ENCODE measurements around the gene CDKN2A. TPM values are rescaled to one million over a fixed set of nuclear protein-coding genes. Genes with fewer than 3 reads are reported as not detected.

The CDKN2A gene
- total RNA-seq, 1 experiment from 2014 or later: 0.35 TPM

GRCh38 chr9:22008384-22008716 lies 14.2 kb upstream of the CDKN2A start:
- no peak for DNase-seq
- Histone ChIP-seq H3K27ac (ENCODE audit: insufficient read length, low read depth, low read length) (no peak overlapping the region), H3K79me1 (ENCODE audit: insufficient read depth, low read depth, low read length, poor library complexity, severe bottlenecking) (no peaks in the 10 kb centered on the region), H4K8ac (replicated peaks; ENCODE audit: insufficient read length, low read depth, low read length) (no peak overlapping the region), H3K79me2 (ENCODE audit: insufficient read depth, low read length) (no peaks in the 10 kb centered on the region), H4K5ac (ENCODE audit: insufficient read length, low read depth, low read length) (no peak overlapping the region), H2AFZ (ENCODE audit: low read length) (no peak overlapping the region), H3K14ac (ENCODE audit: insufficient read depth, low read length) (no peak overlapping the region), H3K4me2 (ENCODE audit: insufficient read depth, insufficient read length, low read length) (peak overlapping the region; percentile 95), H3K18ac (ENCODE audit: insufficient read length, low read depth, low read length) (no peak overlapping the region), H2AK5ac (ENCODE audit: insufficient read length, low read length) (no peak overlapping the region), H3K27me3 (ENCODE audit: insufficient read depth, low read length) (peaks cover 30% of the 10 kb centered on the region; the same call in 1 of the 2 replicates), H3K4ac (ENCODE audit: low read depth, low read length) (no peak overlapping the region), H2BK12ac (ENCODE audit: insufficient read length, low read depth, low read length) (no peak overlapping the region), H3T11ph (ENCODE audit: low read length) (no peak overlapping the region), H3K4me1 (ENCODE audit: insufficient read depth, low read length) (no peaks in the 10 kb centered on the region), H3K9ac (ENCODE audit: extremely low read depth, insufficient read length, low read length) (no peak overlapping the region), H3K23ac (ENCODE audit: insufficient read length, low read depth, low read length) (no peak overlapping the region), H2BK120ac (ENCODE audit: low read depth, low read length, poor library complexity, severe bottlenecking) (no peak overlapping the region), H2BK15ac (ENCODE audit: low read depth, low read length) (no peak overlapping the region), H3K56ac (ENCODE audit: insufficient read length, low read depth, low read length) (no peak overlapping the region), H4K91ac (ENCODE audit: insufficient read length, low read depth, low read length) (no peak overlapping the region), H2BK20ac (ENCODE audit: low read depth, low read length, poor library complexity, severe bottlenecking) (no peak overlapping the region), H2BK5ac (ENCODE audit: insufficient read length, low read length) (no peak overlapping the region), H3K9me3 (ENCODE audit: control insufficient read depth, low read depth, low read length) (no peaks in the 10 kb centered on the region), H3K23me2 (ENCODE audit: insufficient read length, low read depth, low read length, poor library complexity, severe bottlenecking) (peaks cover 15% of the 10 kb centered on the region), H4K20me1 (ENCODE audit: control insufficient read depth, insufficient read depth, insufficient read length) (no peaks in the 10 kb centered on the region)
- Mint-ChIP-seq H3K4me3 (peak overlapping the region; percentile 76 to 91; a peak in 3 of 5 replicates), H3K36me3 (ENCODE audit: insufficient read depth in 1 of 3, low read depth in 3 of 3) (no peaks in the 10 kb centered on the region; a peak in 2 of 7 replicates), H3K27ac (no peak overlapping the region), H3K27me3 (ENCODE audit: low read depth) (peaks cover 85% of the 10 kb centered on the region), H3K4me1 (peaks cover 14 to 23% of the 10 kb centered on the region in 2 experiments), H3K9me3 (no peaks in the 10 kb centered on the region; a peak in 2 of 5 replicates)
- TF ChIP-seq CTCF (conservative IDR thresholded peaks at IDR 0.05): no peak
- no CpG with 5 or more reads among the region's 8 CpGs for WGBS (ENCODE audit: extremely low coverage, insufficient read length, low lambda C conversion rate)

Data from H9 (cell line).